ENCODE results near the gene APOA5. TPM values are rescaled to one million over a fixed set of nuclear protein-coding genes. Genes with fewer than 3 reads are reported as not detected.
"Not testable (repeated sequence)": the region's sequence is repeated elsewhere in the genome, so short reads cannot be mapped to it uniquely, and the experiment has no call there.

APOA5 gene
- polyA plus RNA-seq, 4 donors = 0.22 to 0.43 TPM; not detected in 2

GRCh38 chr11:116808262-116809175 is 16.8 kb upstream of the APOA5 start:
- peaks cover 0 to 5% of the 10 kb centered on the region in 2 donors for H3K9me3 ChIP-seq (ENCODE audit: control insufficient read depth in 2 of 2, insufficient read depth in 1 of 2, low read depth in 1 of 2, low read length in 1 of 2)
- no peak for FAIRE-seq
- peak; percentile 88 to 92 for DNase-seq
- no peaks in the 10 kb centered on the region for H3K36me3 ChIP-seq (ENCODE audit: control insufficient read depth in 3 of 3, insufficient read depth in 2 of 3, low read depth in 1 of 3, low read length in 3 of 3)
- H3K4me3 ChIP-seq (ENCODE audit: low read depth in 1 of 3, low read length in 3 of 3) = no peak overlapping the region
- WGBS, 3 donors = 14 to 58% (median 27%) methylated on average over 14 of the region's 14 CpGs
- H3K27me3 ChIP-seq (ENCODE audit: control insufficient read depth in 3 of 3, insufficient read depth in 3 of 3, low read length in 3 of 3) = no peaks in the 10 kb centered on the region
- peaks cover 0 to 29% (median 2%) of the 10 kb centered on the region in 3 donors for H3K4me1 ChIP-seq (ENCODE audit: control insufficient read depth in 3 of 3, insufficient read depth in 2 of 3, low read depth in 1 of 3, low read length in 2 of 3)
- H3K27ac ChIP-seq (ENCODE audit: low read depth in 1 of 3, low read length in 2 of 3) = peak overlapping the region; percentile 74 to 98 (median 84)

GRCh38 chr11:116807601-116808261 is 16.1 kb upstream of the APOA5 start:
- FAIRE-seq (no peak), DNase-seq (no peak)
- no peak overlapping the region for H3K4me3 ChIP-seq (ENCODE audit: low read depth in 1 of 3, low read length in 3 of 3)
- H3K27ac ChIP-seq (ENCODE audit: low read depth in 1 of 3, low read length in 2 of 3) = peak overlapping the region; percentile 25 to 85 (median 71)
- no peaks in the 10 kb centered on the region for H3K27me3 ChIP-seq (ENCODE audit: control insufficient read depth in 3 of 3, insufficient read depth in 3 of 3, low read length in 3 of 3)
- WGBS, 3 donors = 76 to 84% (median 79%) methylated on average over 6 of the region's 6 CpGs
- H3K4me1 ChIP-seq (ENCODE audit: control insufficient read depth in 3 of 3, insufficient read depth in 2 of 3, low read depth in 1 of 3, low read length in 2 of 3) = peaks cover 0 to 23% (median 2%) of the 10 kb centered on the region in 3 donors
- no peaks in the 10 kb centered on the region for H3K9me3 ChIP-seq (ENCODE audit: control insufficient read depth in 2 of 2, insufficient read depth in 1 of 2, low read depth in 1 of 2, low read length in 1 of 2)
- no peaks in the 10 kb centered on the region for H3K36me3 ChIP-seq (ENCODE audit: control insufficient read depth in 3 of 3, insufficient read depth in 2 of 3, low read depth in 1 of 3, low read length in 3 of 3)

- FAIRE-seq = no peak
- no peak overlapping the region for H3K27ac ChIP-seq (ENCODE audit: low read depth in 1 of 3, low read length in 2 of 3)
- H3K36me3 ChIP-seq (ENCODE audit: control insufficient read depth in 3 of 3, insufficient read depth in 2 of 3, low read depth in 1 of 3, low read length in 3 of 3) = no peaks in the 10 kb centered on the region
- peaks cover 0 to 18% (median 2%) of the 10 kb centered on the region in 3 donors for H3K4me1 ChIP-seq (ENCODE audit: control insufficient read depth in 3 of 3, insufficient read depth in 2 of 3, low read depth in 1 of 3, low read length in 2 of 3)
- 53 to 63% (median 57%) methylated on average over 3 of the region's 3 CpGs for WGBS, 3 donors
- H3K9me3 ChIP-seq (ENCODE audit: control insufficient read depth in 2 of 2, insufficient read depth in 1 of 2, low read depth in 1 of 2, low read length in 1 of 2) = no peaks in the 10 kb centered on the region
- H3K4me3 ChIP-seq (ENCODE audit: low read depth in 1 of 3, low read length in 3 of 3) = no peak overlapping the region
- H3K27me3 ChIP-seq (ENCODE audit: control insufficient read depth in 3 of 3, insufficient read depth in 3 of 3, low read length in 3 of 3) = no peaks in the 10 kb centered on the region
- no peak for DNase-seq
These were observed 12.3 kb upstream of the APOA5 start for GRCh38 chr11:116804001-116804400.

- not testable (repeated sequence) for H3K4me3 ChIP-seq (ENCODE audit: low read depth in 1 of 3, low read length in 3 of 3); H3K27me3 ChIP-seq (ENCODE audit: control insufficient read depth in 3 of 3, insufficient read depth in 3 of 3, low read length in 3 of 3); H3K27ac ChIP-seq (ENCODE audit: low read depth in 1 of 3, low read length in 2 of 3); H3K4me1 ChIP-seq (ENCODE audit: control insufficient read depth in 3 of 3, insufficient read depth in 2 of 3, low read depth in 1 of 3, low read length in 2 of 3); H3K9me3 ChIP-seq (ENCODE audit: control insufficient read depth in 2 of 2, insufficient read depth in 1 of 2, low read depth in 1 of 2, low read length in 1 of 2); H3K36me3 ChIP-seq (ENCODE audit: control insufficient read depth in 3 of 3, insufficient read depth in 2 of 3, low read depth in 1 of 3, low read length in 3 of 3); DNase-seq; FAIRE-seq
These were observed 10.0 kb upstream of the APOA5 start for GRCh38 chr11:116801662-116802061.

- DNase-seq = no peak
- no peaks in the 10 kb centered on the region for H3K27me3 ChIP-seq (ENCODE audit: control insufficient read depth in 3 of 3, insufficient read depth in 3 of 3, low read length in 3 of 3)
- H3K27ac ChIP-seq (ENCODE audit: low read depth in 1 of 3, low read length in 2 of 3) = no peak overlapping the region
- H3K4me3 ChIP-seq (ENCODE audit: low read depth in 1 of 3, low read length in 3 of 3) = no peak overlapping the region
- no peaks in the 10 kb centered on the region for H3K4me1 ChIP-seq (ENCODE audit: control insufficient read depth in 3 of 3, insufficient read depth in 2 of 3, low read depth in 1 of 3, low read length in 2 of 3)
- H3K36me3 ChIP-seq (ENCODE audit: control insufficient read depth in 3 of 3, insufficient read depth in 2 of 3, low read depth in 1 of 3, low read length in 3 of 3) = no peaks in the 10 kb centered on the region
- no peaks in the 10 kb centered on the region for H3K9me3 ChIP-seq (ENCODE audit: control insufficient read depth in 2 of 2, insufficient read depth in 1 of 2, low read depth in 1 of 2, low read length in 1 of 2)
- FAIRE-seq = no peak
- 89 to 92% (median 89%) methylated on average over 2 of the region's 2 CpGs for WGBS, 3 donors
These were observed 8.9 kb upstream of the APOA5 start for GRCh38 chr11:116800610-116801009.

- no peaks in the 10 kb centered on the region for H3K9me3 ChIP-seq (ENCODE audit: control insufficient read depth in 2 of 2, insufficient read depth in 1 of 2, low read depth in 1 of 2, low read length in 1 of 2)
- no peaks in the 10 kb centered on the region for H3K27me3 ChIP-seq (ENCODE audit: control insufficient read depth in 3 of 3, insufficient read depth in 3 of 3, low read length in 3 of 3)
- 68 to 81% (median 70%) methylated on average over 5 of the region's 5 CpGs for WGBS, 3 donors
- FAIRE-seq = no peak
- H3K4me1 ChIP-seq (ENCODE audit: control insufficient read depth in 3 of 3, insufficient read depth in 2 of 3, low read depth in 1 of 3, low read length in 2 of 3) = peaks cover 0 to 4% (median 0%) of the 10 kb centered on the region in 3 donors
- no peak for DNase-seq
- H3K36me3 ChIP-seq (ENCODE audit: control insufficient read depth in 3 of 3, insufficient read depth in 2 of 3, low read depth in 1 of 3, low read length in 3 of 3) = no peaks in the 10 kb centered on the region
- no peak overlapping the region for H3K27ac ChIP-seq (ENCODE audit: low read depth in 1 of 3, low read length in 2 of 3)
- no peak overlapping the region for H3K4me3 ChIP-seq (ENCODE audit: low read depth in 1 of 3, low read length in 3 of 3)
These were observed 6.7 kb upstream of the APOA5 start for GRCh38 chr11:116798368-116798767.

GRCh38 chr11:116797816-116798215 is 6.1 kb upstream of the APOA5 start:
- H3K27ac ChIP-seq (ENCODE audit: low read depth in 1 of 3, low read length in 2 of 3) = no peak overlapping the region
- no peaks in the 10 kb centered on the region for H3K27me3 ChIP-seq (ENCODE audit: control insufficient read depth in 3 of 3, insufficient read depth in 3 of 3, low read length in 3 of 3)
- no peaks in the 10 kb centered on the region for H3K36me3 ChIP-seq (ENCODE audit: control insufficient read depth in 3 of 3, insufficient read depth in 2 of 3, low read depth in 1 of 3, low read length in 3 of 3)
- FAIRE-seq (no peak), DNase-seq (no peak)
- peaks cover 0 to 8% (median 0%) of the 10 kb centered on the region in 3 donors for H3K4me1 ChIP-seq (ENCODE audit: control insufficient read depth in 3 of 3, insufficient read depth in 2 of 3, low read depth in 1 of 3, low read length in 2 of 3)
- WGBS, 3 donors = 35 to 73% (median 51%) methylated on average over 5 of the region's 5 CpGs
- no peak overlapping the region for H3K4me3 ChIP-seq (ENCODE audit: low read depth in 1 of 3, low read length in 3 of 3)
- H3K9me3 ChIP-seq (ENCODE audit: control insufficient read depth in 2 of 2, insufficient read depth in 1 of 2, low read depth in 1 of 2, low read length in 1 of 2) = no peaks in the 10 kb centered on the region

- no peak for DNase-seq
- 83 to 91% (median 84%) methylated on average over 1 of the region's 1 CpG for WGBS, 3 donors
- H3K9me3 ChIP-seq (ENCODE audit: control insufficient read depth in 2 of 2, insufficient read depth in 1 of 2, low read depth in 1 of 2, low read length in 1 of 2) = no peaks in the 10 kb centered on the region
- H3K27me3 ChIP-seq (ENCODE audit: control insufficient read depth in 3 of 3, insufficient read depth in 3 of 3, low read length in 3 of 3) = no peaks in the 10 kb centered on the region
- no peak overlapping the region for H3K27ac ChIP-seq (ENCODE audit: low read depth in 1 of 3, low read length in 2 of 3)
- FAIRE-seq = no peak
- H3K4me1 ChIP-seq (ENCODE audit: control insufficient read depth in 3 of 3, insufficient read depth in 2 of 3, low read depth in 1 of 3, low read length in 2 of 3) = peaks cover 0 to 21% (median 3%) of the 10 kb centered on the region in 3 donors
- no peaks in the 10 kb centered on the region for H3K36me3 ChIP-seq (ENCODE audit: control insufficient read depth in 3 of 3, insufficient read depth in 2 of 3, low read depth in 1 of 3, low read length in 3 of 3)
- no peak overlapping the region for H3K4me3 ChIP-seq (ENCODE audit: low read depth in 1 of 3, low read length in 3 of 3)
These were observed 4.9 kb upstream of the APOA5 start for GRCh38 chr11:116796548-116796947.

Data from small intestine (tissue), 7 donors.